Measurements from ENCODE around the gene NUP42.
"Not testable (repeated sequence)": the region's sequence is repeated elsewhere in the genome, so short reads cannot be mapped to it uniquely, and the experiment has no call there.

NUP42 gene

GRCh38 chr7:23205909-23206767 is 24.3 kb downstream of the NUP42 start:
- no peak for DNase-seq

DNA sequence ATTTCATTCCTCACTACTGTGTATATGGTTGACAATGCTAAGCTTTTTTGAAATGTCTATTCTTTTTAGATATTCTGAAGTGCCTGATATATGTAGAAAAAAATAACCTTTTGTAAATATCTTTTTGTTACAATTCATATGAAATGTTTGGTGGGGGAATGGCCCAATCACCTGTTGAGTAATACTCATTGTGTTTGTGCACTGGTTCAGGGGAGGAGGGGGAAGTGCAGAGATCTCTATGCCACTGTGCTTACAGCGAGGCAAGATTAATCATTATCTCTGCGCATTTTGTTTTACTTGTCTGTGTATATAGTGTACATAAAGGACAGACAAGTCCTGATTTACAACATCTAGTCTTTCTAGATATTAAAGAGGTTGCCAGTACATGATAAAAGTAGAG is 25.2 kb downstream of the NUP42 start:
- DNase-seq: no peak

- no peak for DNase-seq
These were observed 26.0 kb downstream of the NUP42 start for GRCh38 chr7:23207884-23208283.

- DNase-seq: no peak
These were observed 26.5 kb downstream of the NUP42 start for GRCh38 chr7:23208316-23208715.

DNA sequence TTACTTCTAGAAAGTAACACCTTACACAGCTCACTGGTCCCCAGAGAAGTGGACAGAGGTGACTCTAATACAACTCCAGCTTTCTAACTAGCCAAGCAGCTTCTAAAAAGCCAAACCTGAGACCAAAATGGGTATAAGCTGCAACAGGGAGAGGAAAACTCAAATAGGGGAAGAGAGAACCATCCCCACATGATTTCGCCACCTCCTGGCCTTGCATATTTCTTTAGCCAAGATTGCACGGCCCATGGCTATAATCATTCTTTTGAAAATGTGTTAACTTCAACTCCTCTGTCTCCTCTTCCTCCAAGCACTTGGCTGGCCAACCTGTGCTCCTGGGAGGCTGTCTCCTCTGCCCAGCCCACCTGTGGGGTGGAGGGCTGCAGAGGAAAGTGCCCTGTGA is 28.7 kb downstream of the NUP42 start:
- DNase-seq: no peak

- no peak for DNase-seq
These were observed 29.7 kb downstream of the NUP42 start for GRCh38 chr7:23211589-23211988.

DNA sequence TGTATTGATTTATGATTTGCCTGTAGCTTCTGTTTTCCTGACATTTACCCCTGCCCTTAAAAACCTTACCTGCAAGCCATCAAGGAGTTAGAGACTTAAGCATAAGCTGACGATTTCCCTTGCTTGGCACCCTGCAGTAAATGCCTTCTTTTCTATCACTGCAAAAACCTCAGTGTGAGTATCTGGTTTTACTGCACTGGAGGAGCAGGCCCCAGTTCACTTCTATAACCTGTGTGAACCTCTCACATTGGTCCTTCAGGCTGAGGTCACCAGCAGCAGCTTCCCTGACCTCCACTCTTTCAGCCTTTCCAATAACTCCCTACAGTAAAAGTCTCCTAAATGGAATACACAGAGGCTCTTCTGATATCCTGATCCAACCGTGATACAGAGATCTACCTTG is 30.5 kb downstream of the NUP42 start:
- no peak for DNase-seq

GRCh38 chr7:23212841-23213240 is 31.0 kb downstream of the NUP42 start:
- no peak for DNase-seq

DNA sequence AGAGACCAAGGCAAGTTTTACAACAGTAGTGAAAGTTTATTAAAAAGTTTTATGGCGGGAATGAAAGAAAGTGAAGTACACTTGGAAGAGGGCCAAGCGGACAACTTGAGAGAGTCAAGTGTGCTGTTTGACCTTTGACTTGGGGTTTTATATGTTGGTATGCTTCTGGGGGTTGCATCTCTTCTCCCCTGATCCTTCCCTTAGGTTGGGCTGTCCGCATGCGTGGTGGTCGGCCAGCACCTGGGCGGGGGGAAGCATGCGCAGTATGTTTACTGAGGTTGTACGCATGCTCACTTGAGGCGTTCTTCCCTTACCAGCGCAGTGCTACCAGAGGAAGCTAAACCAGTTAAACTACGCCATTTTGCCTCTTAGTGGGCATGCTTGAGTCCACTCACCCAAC is 31.9 kb downstream of the NUP42 start:
- DNase-seq: no peak

DNA sequence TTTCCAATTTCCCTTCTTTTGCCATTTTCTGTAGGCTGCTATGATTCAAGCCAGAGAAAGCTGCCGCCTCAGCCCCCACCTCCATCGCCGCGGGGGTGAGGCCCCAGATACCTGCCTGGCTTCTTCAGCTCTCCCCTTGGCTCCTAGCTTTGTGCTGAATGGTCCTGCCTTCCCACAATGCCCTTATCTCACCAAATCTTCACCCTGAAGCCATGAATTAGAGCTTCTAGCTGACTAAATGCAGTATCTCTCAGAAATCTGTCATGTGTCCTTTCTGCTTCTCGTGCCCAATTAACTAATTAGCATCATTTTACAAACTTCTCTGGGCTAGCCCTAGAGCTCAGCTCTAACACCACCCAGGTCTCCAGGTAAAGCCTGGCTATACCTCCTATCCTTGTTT is 32.6 kb downstream of the NUP42 start:
- DNase-seq: no peak

DNA sequence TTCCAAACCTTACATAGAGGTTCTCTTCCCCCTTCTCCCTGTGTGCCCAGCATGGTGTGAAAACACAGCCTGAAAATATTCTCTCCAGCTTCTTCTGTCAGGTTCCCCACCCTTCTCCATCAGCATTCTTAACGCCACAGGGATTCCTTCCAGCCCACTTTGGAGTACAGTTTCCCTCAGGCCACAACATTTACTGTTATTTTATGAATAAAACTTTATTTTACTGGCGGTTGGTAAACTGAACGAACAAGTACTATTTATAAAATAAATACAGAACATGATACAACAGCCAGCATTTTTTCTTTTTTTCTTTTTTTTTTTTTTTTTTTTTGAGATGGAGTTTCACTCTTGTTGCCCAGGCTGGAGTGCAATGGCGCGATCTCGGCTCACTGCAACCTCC is 33.1 kb downstream of the NUP42 start:
- no peak for DNase-seq

DNA sequence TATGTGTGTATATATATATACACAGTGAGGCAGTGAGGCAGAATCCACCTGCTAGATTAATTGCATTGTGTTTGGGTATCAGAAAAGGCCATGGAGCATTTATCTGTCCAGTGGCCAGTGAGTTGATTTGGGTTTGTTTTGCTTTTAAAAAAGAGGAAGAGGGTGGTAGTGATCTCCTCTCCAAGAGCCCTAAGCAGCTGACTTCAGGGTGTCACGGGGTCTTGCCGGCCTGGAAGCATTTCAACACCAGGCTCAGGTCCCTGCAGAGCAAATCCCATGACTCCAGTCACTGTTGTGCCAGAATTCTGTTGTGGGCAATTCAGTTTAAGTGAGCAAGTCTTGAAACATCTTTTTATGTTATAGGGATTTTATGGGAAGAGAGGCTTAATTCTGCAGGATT is 34.2 kb downstream of the NUP42 start:
- no peak for DNase-seq

- DNase-seq: no peak
These were observed 36.3 kb downstream of the NUP42 start for GRCh38 chr7:23218196-23218595.

DNA sequence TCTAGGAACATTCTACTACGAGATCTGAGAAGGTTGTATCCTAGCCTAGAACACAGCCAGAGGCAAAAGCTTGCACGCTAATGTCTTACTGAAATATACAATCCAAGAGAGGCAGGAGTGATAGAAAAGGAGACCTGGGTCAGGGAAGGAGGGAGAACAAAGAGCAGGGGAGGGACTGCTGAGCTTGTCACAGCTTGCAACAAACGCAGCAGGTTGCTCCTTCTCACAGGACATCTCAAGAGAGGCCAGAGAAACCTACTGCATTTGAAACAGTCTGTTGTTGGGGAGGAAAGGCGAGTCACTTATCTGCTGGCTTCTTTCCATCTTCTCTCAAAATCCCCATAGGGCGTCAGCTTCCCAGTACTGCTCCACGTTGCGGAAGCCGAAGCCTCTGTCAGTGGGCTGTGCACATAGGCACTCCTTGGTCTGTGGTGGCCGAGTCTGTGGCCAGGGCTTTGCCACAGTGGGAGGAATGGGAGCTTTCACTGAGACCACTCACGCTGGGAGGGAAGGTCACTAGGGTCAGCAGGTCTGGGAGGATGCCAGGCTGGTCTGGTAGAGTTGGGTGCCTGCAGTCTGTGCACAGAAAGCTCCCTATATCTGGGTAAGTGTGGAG is 39.0 kb downstream of the NUP42 start:
- DNase-seq: no peak

DNA sequence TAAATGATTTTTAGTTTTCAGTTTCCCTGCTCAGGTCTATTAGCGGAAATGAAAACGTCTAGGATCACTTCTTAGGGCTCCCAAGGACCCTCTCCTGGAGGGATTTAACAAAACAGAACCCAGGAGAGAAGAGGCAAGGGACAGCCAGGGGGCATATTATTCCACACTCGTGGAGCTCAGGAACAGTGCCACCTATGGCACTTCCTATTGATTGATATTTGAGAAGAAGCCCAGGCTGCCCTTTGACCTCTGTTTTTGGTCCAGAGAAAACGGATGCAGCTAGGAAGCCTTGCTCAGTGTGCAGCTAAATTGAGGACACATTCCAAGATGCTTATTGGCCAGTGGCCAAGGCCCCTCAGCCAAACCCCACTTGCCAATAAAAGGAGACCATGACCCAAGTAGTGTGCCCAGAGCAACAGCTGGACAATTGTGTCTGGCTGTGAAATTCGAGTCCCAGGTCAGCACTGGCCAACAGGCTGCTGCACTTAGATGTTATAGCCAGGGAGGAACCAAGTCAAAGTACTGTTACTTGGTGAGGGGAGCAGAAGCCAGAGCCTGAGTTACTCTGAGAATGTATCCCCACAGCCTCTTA is 40.7 kb downstream of the NUP42 start:
- no peak for DNase-seq

DNA sequence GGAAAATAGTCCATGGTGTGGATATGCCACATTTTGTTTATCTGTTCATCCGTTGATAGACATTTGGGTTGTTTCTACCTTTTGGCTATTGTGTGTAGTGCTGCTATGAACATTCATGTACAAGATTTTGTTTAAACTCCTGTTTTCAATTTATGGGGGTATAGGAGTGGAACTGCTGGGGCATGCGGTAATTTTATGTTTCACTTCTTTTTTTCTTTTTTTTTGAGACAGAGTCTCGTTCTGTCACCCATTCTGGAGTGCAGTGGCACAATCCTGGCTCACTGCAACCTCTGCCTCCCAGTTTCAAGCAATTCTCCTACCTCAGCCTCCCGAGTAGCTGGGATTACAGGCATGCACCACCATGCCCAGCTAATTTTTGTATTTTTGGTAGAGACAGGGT is 42.5 kb downstream of the NUP42 start:
- DNase-seq: not testable (repeated sequence)

DNA sequence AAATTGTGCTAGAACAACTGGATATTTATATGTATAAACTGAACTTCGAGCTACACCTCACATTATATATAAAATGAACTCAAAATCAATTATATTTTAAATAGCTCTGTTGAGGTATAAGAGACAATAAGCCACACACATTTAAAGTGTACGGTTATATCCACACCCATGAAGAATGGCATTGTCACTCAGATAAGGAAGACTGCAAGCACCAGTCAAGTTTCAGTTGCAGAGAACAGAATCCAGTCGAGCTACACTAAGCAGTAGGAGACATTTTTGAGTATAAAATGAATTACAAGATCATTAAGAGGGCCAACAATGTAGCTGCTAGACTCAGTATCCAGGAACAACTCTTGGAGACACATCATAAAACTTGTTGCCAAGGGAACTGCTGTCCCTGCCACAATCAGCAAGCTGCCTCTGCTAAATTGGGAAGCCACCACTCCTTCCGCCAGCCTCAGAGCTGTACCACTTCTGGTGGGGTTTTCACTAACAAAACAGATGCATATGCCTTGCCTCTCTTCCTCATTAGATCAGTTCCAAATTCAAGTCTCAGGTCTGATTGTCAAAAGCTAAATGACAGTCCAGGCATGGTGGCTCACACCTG is 45.1 kb downstream of the NUP42 start:
- no peak for DNase-seq

GRCh38 chr7:23228412-23228811 is 46.6 kb downstream of the NUP42 start:
- DNase-seq: no peak

- no peak for DNase-seq
These were observed 48.8 kb downstream of the NUP42 start for GRCh38 chr7:23230641-23231101.

- DNase-seq: no peak
These were observed 51.1 kb downstream of the NUP42 start for GRCh38 chr7:23232966-23233365.

DNA sequence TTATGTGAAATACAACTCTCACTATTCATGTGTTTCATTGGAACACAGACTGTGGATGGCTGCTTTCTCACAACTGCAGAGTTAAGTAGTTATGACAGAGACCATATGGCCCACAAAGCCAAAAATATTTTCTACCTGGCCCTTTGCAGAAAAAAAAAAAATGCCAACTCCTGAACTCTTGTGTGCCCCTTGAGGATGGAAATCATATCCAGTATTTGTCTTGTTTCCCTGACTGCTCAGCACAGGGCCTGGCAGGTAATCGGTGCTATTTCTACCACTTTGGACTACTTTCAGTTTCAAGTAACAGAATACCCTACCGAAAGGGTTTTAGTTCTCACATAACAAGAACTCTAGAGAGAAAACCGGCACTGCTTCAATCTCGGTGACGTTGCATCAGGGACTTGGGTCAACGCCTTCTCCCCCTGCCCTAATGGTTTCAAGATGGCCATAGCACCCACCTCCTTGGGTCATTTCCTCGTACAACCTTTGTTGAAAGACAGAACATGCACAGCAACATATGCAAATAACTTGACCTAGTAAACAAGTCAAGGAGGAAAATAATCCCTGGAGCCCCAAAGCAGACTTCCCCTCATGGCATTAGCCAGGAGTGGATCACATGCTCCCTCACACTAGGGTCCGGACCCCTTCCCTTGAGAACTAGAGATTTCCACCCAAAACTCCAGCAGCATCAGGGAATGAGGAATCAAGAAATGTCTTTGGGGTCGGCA is 52.9 kb downstream of the NUP42 start:
- no peak for DNase-seq

DNA sequence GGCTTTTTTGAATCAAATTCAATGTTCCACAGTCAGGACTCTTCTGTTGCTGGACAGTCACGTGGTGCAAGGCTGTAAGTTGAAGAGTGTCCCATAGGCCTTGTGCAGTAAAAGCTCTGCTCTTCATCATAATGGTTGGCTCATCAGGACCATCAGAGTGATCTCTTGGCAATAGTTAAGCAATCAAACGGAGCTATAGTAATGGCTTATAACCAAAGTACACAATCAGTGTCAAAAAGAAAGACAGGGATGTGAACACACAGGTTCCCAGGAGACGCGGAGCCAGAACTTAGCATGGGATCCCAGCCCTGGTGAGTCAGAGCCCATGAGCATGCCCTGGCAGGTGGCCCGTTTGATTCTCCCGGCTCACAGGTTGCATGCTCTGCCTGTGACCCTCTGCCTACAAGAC is 54.0 kb downstream of the NUP42 start:
- no peak for DNase-seq

GRCh38 chr7:23237000-23237399 is 55.2 kb downstream of the NUP42 start:
- no peak for DNase-seq

Measured in EL (cell line).